GM12891 (cell line): ENCODE data around the gene ARHGAP26.

Experiments used
- DNase-seq: peaks from one replicate; pipeline ENCODE4 v3.0.0; 2011; ENCODE audit warnings: low spot score; ENCODE audit not compliant: insufficient read length
- FAIRE-seq: peaks from 2 replicates; lab custom pipeline; 2011; peaks lifted over from hg19 to GRCh38; lab: Jason Lieb, UNC
- PAX5 ChIP-seq: IDR thresholded peaks from 2 replicates; pipeline ENCODE4 v1.6.1; 2011; ENCODE audit warnings: low read length, moderate library complexity, mild to moderate bottlenecking; ENCODE audit not compliant: insufficient read depth, severe bottlenecking
- POLR2A ChIP-seq: IDR thresholded peaks from 2 replicates; pipeline ENCODE4 v1.6.1; 2011; ENCODE audit warnings: low read depth, low read length, control low read depth
- POLR2AphosphoS5 ChIP-seq: IDR thresholded peaks from 2 replicates; pipeline ENCODE4 v1.6.1; 2011; ENCODE audit warnings: low read depth, low read length, control low read depth
- POU2F2 ChIP-seq: IDR thresholded peaks from 2 replicates; pipeline ENCODE4 v1.6.1; 2011; ENCODE audit warnings: low read depth, mild to moderate bottlenecking, control low read depth, low read length, moderate library complexity
- SPI1 ChIP-seq: IDR thresholded peaks from 2 replicates; pipeline ENCODE4 v1.6.1; 2011; ENCODE audit warnings: low read depth, low read length, control low read depth
- TAF1 ChIP-seq: IDR thresholded peaks from 2 replicates; pipeline ENCODE4 v1.6.1; 2011; ENCODE audit warnings: low read depth, low read length, control low read depth

The ARHGAP26 gene

DNA sequence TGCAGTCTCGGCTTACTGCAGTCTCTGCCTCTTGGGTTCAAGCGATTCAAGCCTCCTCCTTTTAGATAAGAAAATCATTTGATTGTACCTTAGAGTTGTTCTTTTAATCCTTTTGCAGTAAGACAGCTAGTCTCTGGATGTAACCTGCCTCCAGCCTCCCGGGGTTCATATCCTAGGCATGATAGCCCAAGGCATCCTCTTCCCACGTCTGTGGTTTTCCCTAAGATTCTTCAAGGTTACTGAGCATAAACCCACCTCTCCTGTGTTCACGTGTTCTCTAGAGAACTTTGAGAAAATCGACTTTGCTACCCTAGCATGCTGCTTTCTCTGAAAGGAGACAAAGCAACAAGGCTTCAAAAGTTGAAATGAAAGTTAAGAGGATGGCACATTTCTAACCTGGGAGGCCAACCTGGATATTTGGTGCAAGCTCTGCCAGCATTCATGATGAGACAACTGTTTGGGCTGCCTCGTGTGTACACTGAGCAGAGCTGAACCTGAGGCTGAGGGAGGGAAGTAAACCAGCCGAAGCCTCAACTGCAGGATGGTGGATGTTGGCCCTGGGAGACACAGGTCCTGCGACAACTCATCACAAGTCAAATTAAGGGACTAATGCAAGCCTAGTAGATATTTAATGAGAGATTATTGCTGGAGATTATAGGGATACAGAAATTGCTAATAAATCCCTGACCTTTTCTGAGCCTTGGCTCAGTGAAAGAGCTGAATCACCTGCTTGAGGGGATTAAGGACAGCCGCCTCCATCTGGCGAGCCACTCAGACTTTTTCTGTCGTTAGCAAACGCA lies 261.8 kb downstream of the ARHGAP26 start:
- DNase-seq (no peak), FAIRE-seq (no peak)
- TF ChIP-seq POLR2A = no peak

DNA sequence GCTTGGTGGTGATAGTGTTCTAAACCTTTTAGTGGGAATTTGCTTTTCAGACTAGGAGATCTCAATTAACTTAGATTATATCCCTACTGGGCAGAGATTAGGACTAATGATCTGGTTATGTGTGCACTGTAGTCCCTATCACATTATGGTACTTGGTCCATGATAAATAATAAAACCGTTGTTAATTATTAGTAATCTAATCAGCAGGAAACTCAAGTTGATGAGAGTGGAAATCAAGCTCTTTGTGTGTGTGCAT lies 262.3 kb downstream of the ARHGAP26 start:
- DNase-seq (no peak), FAIRE-seq (no peak)
- TF ChIP-seq SPI1 (no peak), POLR2AphosphoS5 (no peak), POLR2A (no peak), POU2F2 (no peak), PAX5 (no peak), TAF1 (no peak)

DNA sequence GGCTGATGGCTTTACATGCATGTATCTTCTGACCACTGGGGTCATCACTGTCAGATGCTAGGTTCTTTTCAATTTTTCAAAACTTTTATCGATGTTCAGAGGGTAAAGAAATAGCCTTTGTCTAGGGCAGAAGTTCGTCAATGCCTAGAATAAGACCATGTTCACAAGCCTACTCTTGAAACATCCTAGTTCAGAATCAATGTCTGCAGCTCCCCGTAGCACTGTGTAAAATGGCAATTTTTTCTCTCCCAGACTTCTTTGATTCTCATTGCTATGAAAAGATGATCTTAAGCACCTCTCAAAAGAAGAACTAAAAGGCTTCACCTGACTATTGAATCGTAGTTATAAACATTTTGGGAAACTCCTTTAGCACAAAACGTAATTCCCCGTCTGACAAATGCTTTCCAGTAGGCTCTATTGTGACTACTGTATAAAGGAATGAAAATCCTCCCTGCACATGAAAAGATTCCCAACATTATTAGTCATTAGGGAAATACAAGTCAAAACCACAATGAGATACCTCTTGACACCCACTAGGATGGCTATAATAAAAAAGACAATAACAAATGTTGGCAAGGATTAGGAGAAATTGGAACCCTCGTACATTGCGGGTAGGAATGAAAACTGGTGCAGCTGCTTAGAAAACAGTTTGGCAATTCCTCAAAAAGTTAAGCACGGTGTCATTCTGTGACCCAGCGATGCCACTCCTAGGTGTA lies 263.5 kb downstream of the ARHGAP26 start:
- FAIRE-seq = no peak
- no peak for DNase-seq

DNA sequence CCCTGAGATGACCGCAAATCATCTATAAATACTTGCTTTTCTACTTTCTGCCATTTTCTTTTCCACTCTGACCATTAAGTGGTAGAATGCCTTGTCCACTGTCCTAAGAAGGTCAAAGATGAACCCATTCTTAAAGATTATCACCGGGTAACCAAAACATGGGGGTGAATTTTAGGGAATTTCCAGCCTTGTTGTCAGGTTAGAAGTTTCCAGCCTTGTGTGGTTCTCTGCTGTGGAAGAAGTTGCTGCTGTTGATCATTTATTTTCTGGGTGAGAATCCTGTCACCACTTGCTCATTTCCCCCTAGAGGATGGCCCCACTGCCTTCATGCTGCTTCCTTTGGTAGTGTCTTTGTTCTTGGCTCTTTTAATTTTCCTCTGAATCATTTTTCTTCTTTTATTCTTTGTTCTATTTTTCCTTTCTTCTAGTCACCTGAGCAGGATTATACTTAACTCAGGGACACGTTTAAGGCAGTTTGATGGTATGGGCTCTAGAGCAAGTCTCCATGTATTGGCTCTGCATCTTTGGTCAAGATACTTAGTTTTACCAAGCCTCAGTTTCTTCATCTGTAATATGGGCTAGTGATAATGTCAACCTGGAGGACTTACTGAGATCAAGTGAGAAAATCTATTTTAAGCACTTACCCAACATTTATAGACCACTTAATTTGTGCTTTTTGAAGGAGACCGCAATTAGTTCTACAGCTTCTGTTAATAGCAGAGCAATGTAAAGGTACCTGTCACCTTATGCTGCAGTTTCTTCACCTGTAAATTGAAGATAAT lies 266.2 kb downstream of the ARHGAP26 start:
- no peak for TF ChIP-seq TAF1
- TF ChIP-seq PAX5 = no peak
- TF ChIP-seq POU2F2 = no peak
- no peak for TF ChIP-seq POLR2A
- no peak for TF ChIP-seq POLR2AphosphoS5
- TF ChIP-seq SPI1 = no peak
- DNase-seq = no peak
- FAIRE-seq = no peak

More for the DNA sequence above, 263.5 kb downstream of the ARHGAP26 start:
- TF ChIP-seq POLR2AphosphoS5 = no peak
- no peak for TF ChIP-seq POU2F2
- no peak for TF ChIP-seq PAX5
- no peak for TF ChIP-seq TAF1
- no peak for TF ChIP-seq POLR2A
- TF ChIP-seq SPI1 = no peak

DNA sequence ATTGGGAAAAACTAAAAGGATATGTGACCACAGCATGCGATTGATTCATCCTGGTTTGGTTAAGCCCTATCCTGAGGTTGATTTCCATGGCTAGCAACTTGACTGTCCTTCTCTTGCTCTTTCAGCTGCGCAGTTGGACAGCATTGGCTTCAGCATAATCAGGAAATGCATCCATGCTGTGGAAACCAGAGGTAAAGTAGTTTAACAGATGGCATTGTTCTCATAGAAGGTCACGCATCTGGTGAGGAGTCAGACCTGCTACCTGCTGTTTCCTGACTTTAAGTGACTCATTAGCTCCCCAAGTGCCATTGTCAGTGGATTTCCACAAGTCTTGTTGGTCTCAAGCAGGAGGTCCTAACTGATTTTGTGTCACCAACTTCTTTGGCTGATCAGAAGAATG lies 266.9 kb downstream of the ARHGAP26 start:
- DNase-seq = no peak
- TF ChIP-seq SPI1 = no peak
- TF ChIP-seq POU2F2 = no peak
- no peak for TF ChIP-seq POLR2A
- no peak for TF ChIP-seq POLR2AphosphoS5
- TF ChIP-seq TAF1 = no peak
- TF ChIP-seq PAX5 = no peak
- peak; percentile 67 for FAIRE-seq

DNA sequence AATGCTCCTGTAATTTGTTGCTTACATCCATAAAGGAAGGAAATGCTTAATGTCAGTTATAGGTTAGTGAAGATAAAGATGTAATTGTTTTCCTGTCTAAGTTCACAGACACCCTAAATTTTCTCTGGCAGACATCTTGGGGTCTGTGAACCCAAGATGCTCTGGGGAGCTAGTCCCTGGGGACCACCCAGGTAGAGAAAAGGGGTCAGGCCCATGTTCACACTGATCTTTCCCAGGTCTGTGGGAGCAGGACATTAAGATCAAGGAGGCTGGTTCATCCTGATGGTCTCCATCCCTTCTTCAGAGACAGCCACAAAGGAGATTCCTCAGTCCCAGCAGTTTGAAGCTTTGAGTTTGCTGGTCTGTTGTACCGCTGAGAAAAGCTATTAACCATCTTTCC lies 267.5 kb downstream of the ARHGAP26 start:
- DNase-seq (no peak), FAIRE-seq (peak; percentile 40)
- TF ChIP-seq PAX5 (no peak), POLR2AphosphoS5 (no peak), SPI1 (no peak), POU2F2 (no peak), POLR2A (no peak), TAF1 (no peak)

DNA sequence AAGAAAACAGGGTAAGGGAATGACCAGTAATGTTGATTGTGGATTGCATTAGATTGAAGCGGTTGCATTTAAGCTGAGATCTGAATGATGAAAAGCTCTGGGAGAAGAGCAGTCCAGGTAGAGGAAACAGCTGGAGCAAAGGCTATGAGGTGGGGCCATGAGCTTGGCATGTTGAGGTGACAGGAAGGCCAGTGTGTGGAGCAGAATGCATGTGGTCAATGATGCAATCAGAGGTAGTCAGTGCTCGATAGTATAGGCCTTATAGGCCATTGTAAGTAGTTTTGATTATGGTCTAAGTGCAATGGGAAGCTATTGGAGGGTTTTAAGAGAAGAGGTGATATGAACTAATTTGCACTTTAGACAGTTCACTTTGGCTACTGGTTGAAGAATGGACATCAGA lies 270.4 kb downstream of the ARHGAP26 start:
- FAIRE-seq (no peak), DNase-seq (no peak)

DNA sequence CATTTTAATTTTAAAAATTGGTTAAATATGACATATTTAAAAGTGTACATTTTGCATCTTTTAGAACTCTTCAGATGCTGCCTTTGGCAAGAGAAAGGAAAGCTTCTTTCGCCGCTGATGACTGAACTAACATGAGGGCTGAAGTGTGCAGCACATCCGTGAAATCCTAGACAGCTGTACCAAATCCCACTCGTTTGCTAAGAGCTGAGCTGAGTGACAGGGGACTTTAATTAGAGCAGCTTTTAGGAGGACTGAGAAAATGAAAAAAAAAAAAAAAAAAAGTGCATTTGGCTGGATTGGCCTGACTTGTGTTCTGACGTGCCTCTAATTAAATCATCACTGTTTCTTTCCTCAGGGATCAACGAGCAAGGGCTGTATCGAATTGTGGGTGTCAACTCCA lies 271.3 kb downstream of the ARHGAP26 start:
- FAIRE-seq (no peak), DNase-seq (no peak)
- TF ChIP-seq POLR2A = no peak
- TF ChIP-seq SPI1 = no peak
- TF ChIP-seq POU2F2 = no peak
- TF ChIP-seq TAF1 = no peak
- no peak for TF ChIP-seq PAX5
- no peak for TF ChIP-seq POLR2AphosphoS5

More for the DNA sequence above, 270.4 kb downstream of the ARHGAP26 start:
- no peak for TF ChIP-seq SPI1
- TF ChIP-seq TAF1 = no peak
- no peak for TF ChIP-seq PAX5
- no peak for TF ChIP-seq POU2F2
- no peak for TF ChIP-seq POLR2AphosphoS5
- TF ChIP-seq POLR2A = no peak

DNA sequence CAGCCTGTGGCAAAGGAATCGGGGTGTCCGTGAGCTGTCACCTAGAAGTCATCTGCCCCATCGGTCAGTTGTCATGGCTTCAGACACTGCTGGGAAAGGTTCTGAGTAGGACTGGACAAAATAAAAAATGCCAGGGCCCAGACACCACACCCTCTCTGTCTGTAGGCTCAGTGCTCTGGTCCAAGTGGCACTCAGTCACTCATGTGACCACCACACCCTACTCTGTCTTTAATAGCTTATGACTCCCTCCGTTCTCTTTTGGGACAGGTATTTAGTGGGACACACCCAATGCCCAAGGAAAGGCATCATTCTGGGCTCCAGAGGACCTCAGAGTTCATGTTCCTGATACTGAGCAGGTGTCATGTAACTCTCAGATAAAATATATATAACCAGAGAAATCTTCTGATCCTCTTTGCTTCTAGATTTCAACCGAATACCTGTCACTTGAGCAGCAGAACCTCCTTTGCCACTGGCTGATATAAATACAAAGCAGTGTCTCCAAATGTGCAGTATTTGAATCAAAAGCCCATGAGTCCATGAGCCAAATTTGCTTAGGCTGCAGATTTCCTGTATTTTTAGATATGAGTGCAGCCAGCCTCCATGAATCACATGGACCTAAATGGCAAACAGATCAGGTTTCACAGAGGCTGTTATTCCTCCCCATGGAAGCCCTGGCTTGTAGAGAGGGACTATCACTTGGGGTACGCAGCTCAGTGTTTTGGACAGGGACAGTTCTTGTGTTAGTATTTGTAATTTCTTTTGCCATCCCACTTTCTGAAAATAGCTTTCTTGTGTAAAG lies 272.0 kb downstream of the ARHGAP26 start:
- no peak for DNase-seq
- no peak for FAIRE-seq
- no peak for TF ChIP-seq POLR2A
- no peak for TF ChIP-seq POLR2AphosphoS5
- no peak for TF ChIP-seq POU2F2
- no peak for TF ChIP-seq PAX5
- TF ChIP-seq SPI1 = no peak
- no peak for TF ChIP-seq TAF1
